NCI-H526 (cell line): ENCODE measurements around the gene GFRA1.

ENCODE experiments used
- DNase-seq, 2 experiments: peaks; one replicate each; lab custom pipeline; 2025; lab: John Stamatoyannopoulos, UW

GFRA1 gene

GRCh38 chr10:116241085-116241484, 31.9 kb downstream of the GFRA1 start:
- DNase-seq, result no peak

GRCh38 chr10:116240157-116240950, 32.7 kb downstream of the GFRA1 start:
- DNase-seq, result no peak

DNA sequence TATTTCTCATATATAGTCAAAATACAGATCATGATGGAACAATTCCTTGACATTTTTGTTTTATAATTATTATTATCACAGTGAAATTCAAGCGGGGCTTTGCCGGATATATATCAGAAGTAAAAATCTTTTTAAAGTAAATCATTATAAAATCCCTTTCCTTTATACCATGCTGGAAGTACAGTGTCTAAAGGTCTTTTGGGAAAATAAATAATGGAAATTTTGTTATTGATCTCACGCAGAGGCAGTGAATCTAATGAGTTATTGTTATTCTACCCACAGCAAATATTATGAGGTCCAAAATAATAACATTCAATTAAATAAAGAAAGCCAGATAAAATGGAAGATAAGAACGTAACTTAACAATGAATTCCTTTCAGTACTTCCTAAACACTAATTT, 33.8 kb downstream of the GFRA1 start:
- no peak for DNase-seq

GRCh38 chr10:116237970-116238369, 35.0 kb downstream of the GFRA1 start:
- no peak for DNase-seq

GRCh38 chr10:116237260-116237659, 35.7 kb downstream of the GFRA1 start:
- no peak for DNase-seq

- no peak for DNase-seq
These were observed 39.8 kb downstream of the GFRA1 start for GRCh38 chr10:116233230-116233629.

GRCh38 chr10:116232613-116233012, 40.4 kb downstream of the GFRA1 start:
- DNase-seq, result no peak

- no peak for DNase-seq
These were observed 46.2 kb downstream of the GFRA1 start for GRCh38 chr10:116226766-116227165.

DNA sequence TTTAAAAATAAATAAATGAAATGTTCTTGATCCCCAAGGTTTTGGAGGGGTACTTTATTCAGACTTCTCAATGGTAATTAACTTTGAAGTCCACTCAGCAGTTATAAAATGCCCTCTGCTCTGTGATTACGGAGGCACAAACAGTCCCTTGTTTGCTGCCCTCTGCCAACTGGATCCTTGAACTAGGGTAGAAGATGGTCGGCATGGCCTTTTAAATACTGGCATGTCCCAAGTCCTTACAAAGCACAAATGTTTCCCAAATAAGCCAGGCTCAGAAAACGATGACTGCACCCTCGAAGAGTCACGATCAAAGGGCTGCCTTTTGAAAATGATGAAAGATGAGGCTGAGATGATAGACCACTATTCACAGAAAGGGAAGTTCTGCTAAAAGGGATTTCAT, 47.0 kb downstream of the GFRA1 start:
- no peak for DNase-seq

DNA sequence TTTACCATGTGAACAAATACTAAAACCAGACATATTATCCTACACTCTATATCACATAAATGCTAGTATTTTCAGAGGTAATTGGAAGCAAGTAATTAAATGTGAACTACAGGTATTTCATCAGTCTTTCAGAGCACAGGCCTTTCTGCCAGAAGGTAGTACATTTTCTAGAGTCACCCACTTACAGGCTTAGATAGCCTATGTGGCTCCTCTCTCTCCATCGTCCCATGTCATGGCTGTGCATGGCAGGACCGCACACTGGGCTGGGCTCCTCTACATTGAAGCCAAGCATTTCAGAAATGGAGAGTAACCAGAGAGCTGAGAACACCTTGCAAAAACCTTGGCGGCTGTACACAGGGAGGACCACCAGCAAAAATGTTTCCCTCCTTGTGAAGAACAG, 49.7 kb downstream of the GFRA1 start:
- DNase-seq, result no peak

DNA sequence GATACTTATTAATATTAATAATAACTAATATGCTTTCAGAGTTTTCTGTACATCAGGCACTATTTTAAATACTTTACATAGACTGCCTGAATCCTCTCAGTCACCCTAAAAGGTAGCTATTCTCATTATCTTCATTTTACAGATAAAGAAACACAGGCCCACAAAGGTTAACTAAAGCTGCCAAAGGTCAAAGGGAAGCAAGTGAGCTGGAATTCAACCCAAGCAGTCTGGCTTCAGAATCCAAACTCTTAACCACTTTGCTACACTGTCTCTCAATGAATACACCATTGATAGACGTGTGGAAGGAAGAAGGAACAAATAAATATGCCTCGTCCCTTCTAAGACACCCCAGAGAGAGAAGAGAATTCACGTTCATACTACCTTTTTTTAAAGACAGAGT, 52.0 kb downstream of the GFRA1 start:
- DNase-seq, result no peak

DNA sequence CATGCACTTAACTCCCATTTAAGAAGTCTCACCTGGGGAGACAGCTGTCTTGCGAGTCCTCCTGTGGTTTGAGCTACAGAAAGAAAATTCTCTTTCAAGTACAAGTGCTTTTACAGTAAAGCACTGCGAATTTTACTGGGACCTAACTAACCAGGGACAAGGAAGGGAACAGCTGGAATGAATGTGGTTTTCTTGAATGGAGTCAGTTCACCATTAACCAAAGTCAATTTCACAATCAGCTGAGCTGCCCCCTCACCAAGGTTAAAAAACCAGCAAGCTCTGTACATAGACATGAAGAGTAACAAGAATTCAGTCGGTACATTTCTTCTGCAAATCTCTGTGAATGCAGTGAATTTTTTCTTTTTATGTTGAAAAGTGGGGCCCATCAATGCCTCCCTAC, 56.3 kb downstream of the GFRA1 start:
- no peak for DNase-seq

GRCh38 chr10:116215651-116216050, 57.4 kb downstream of the GFRA1 start:
- DNase-seq, result no peak

- DNase-seq, result no peak
These were observed 61.3 kb downstream of the GFRA1 start for GRCh38 chr10:116211682-116212081.

GRCh38 chr10:116210588-116211346, 62.2 kb downstream of the GFRA1 start:
- DNase-seq, result no peak

DNA sequence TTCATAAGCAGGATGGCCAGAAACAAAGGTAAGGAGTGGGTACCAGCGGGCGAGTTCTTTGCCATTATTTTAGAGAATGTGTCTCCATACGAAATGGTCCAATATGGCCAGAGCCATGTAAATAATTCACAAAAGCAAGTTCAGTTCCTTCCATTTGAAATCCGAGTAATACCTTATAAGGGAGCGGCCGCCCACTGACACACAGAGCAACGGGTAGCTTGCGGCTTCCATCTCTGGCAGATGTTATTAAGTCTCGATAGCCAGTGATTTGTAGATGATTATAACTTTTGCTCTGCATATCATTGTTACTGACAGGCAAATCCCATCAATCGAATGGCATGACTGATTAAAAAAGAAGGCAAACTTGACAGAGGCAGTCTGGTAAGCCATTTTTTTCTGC, 63.2 kb downstream of the GFRA1 start:
- DNase-seq, result no peak

DNA sequence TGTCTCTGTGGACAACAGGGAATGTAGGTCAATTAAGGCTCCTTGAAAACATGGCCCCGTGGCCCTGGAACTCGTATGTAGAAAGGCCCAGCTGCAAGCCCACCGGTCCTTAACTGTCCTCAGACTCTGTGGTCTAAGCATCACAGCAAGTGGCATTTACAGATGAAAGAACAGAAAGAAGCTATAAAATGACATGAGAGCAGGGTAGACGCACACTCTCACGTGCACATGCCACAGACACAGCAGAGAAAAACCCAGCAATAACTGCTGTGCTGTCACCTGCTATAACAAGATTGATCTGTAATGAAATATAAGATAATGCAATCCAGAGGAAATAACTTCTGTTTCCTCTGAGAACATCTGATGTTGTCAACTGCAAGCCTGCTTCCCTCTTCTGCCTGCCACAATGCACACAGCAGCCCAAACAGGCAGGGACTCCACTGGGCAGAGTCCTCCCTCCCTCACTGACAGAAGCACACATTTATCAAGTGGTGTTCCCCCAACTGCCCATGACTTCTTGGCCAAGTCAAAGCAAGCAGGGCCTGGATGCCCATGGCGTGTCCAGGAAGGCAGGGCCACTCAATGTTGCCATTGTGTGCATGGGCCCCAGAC, 63.9 kb downstream of the GFRA1 start:
- no peak for DNase-seq

DNA sequence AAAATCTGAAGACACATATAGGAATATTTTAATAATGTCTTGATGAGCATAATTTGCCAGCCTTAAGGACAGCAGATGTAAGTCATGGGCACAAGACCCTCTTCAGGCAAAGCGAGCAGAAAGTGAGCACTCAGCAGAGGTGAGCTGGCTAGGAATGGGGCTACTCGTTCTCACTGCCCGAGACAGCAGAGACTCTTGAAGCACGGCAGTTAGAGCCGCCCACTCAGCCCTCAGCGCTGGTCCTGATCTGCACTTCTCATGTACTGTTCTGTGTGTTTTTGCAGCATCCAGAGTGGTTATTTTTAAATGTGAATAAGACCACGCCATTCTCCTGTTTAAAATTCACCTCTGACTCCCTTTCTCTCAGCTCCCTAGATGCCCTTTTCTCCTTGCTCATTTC, 65.3 kb downstream of the GFRA1 start:
- no peak for DNase-seq

GRCh38 chr10:116203661-116204060, 69.3 kb downstream of the GFRA1 start:
- no peak for DNase-seq

DNA sequence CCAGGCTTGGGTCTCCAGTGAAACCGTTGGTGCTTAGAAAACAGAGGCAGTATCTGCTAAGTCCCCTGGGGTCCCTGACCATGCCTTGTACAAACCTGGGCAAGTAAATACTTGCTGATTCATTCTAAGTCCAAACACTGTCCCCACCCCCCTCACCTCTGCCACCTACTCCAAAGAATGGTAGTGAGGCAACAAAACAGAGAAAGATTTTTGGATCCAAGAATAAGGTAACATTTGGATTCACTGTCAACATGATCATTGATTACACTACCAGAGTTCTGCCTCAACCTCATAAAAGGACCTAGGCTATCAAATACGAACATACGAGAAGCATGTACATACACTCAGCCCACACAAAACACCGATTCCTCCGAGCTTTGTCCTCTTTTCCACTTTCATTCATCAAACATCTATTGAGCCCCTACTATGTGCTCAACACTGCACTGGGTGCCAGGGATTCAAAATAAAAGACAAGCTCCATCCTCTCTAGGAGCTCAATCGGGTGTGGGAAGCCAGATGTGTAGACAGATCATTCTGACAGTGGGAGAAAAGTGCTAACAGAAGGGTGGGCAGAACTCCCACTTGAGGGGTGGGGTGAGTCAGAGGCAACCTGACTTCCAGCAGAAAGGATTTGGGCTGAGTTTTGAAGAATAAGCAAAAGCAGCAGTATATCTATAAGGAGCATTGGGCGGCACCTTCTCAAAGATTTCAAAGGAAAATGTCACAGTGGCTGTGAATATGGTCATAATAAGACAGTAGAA, 71.2 kb downstream of the GFRA1 start:
- DNase-seq, result no peak

- no peak for DNase-seq
These were observed 72.0 kb downstream of the GFRA1 start for GRCh38 chr10:116201011-116201410.

- no peak for DNase-seq
These were observed 74.3 kb downstream of the GFRA1 start for GRCh38 chr10:116198676-116199035.
